Lower lobe of right lung (tissue), 2 donors: ENCODE measurements around the gene RRAD. TPM values are rescaled to one million over a fixed set of nuclear protein-coding genes. Genes with fewer than 3 reads are reported as not detected.

Source experiments
- ATAC-seq, 2 donors: fragments of 200-7000 bp; cut with Tn5 transposase; one replicate each; pipeline ENCODE4 v1.9.1; 2020 to 2022; ENCODE audit warnings: mild to moderate bottlenecking in 2 of 2, moderate library complexity in 2 of 2
- DNase-seq: peaks from one replicate; pipeline ENCODE4 v3.0.0-alpha.2; 2020
- H3K27ac ChIP-seq: fragments of 200-600 bp; one replicate; pipeline ENCODE4 v1.8.0; 2022
- H3K27me3 ChIP-seq: fragments of 200-600 bp; one replicate; pipeline ENCODE4 v1.8.0; 2022; ENCODE audit warnings: low read depth
- H3K36me3 ChIP-seq: fragments of 200-600 bp; one replicate; pipeline ENCODE4 v1.8.0; 2022; ENCODE audit warnings: mild to moderate bottlenecking
- H3K4me1 ChIP-seq: fragments of 200-600 bp; one replicate; pipeline ENCODE4 v1.8.0; 2022
- H3K4me3 ChIP-seq: fragments of 200-600 bp; one replicate; pipeline ENCODE4 v1.8.0; 2022; ENCODE audit warnings: mild to moderate bottlenecking
- H3K9me3 ChIP-seq: fragments of 200-600 bp; one replicate; pipeline ENCODE4 v1.8.0; 2022
- CTCF ChIP-seq: fragments of 200-600 bp; IDR thresholded peaks from one replicate; pipeline ENCODE4 v1.8.0; 2022; ENCODE audit warnings: antibody characterized with exemption, mild to moderate bottlenecking
- intact Hi-C: fragments of 100-400 bp; cut with DNase I; formaldehyde crosslinking; loops from one replicate; pipeline ENCODE4 v1.11.0; 2022
- total RNA-seq: library from RNA; stranded (reverse); fragmentation: NEBNext Ultra II Directional; extraction: Animal tissue kit (Norgen Biotek cat#: 25700); gene quantifications from one replicate; pipeline ENCODE4 v1.2.1, GENCODE V29; 2021
- donor health status: DM: no; HTN: yes; CAD: no; lungs with severe emphysema.

Gene RRAD
- total RNA-seq, 1 donor from 2014 or later = 11.8 TPM

- intact Hi-C loops = no loop called here
- Histone ChIP-seq H3K4me1 (peaks cover 38% of the 10 kb centered on the region), H3K36me3 (peaks cover 38% of the 10 kb centered on the region), H3K27ac (peak within 1 kb of the TSS; percentile 93), H3K27me3 (no peaks in the 10 kb centered on the region), H3K4me3 (peak within 1 kb of the TSS; percentile 98), H3K9me3 (no peaks in the 10 kb centered on the region)
- no peak for TF ChIP-seq CTCF
- ATAC-seq = peak; percentile 94 to 95
- peak; percentile 93 for DNase-seq
Observed at GRCh38 chr16:66934138-66934838, 9.0 kb upstream of the RRAD start, which contains the start of gene CIAO2B. Gene CIAO2B (minus strand): TSS chr16:66934402. CDS start chr16:66934364, 38 bp downstream.

GRCh38 chr16:66933776-66934137 is 8.4 kb upstream of the RRAD start:
- H3K4me3 ChIP-seq = peak overlapping the region; percentile 98
- DNase-seq (no peak), ATAC-seq (peak; percentile 3 to 23)
- intact Hi-C loops = no loop called here
- peaks cover 32% of the 10 kb centered on the region for H3K36me3 ChIP-seq
- TF ChIP-seq CTCF = no peak
- H3K9me3 ChIP-seq = no peaks in the 10 kb centered on the region
- H3K27me3 ChIP-seq = no peaks in the 10 kb centered on the region
- H3K4me1 ChIP-seq = peaks cover 38% of the 10 kb centered on the region
- H3K27ac ChIP-seq = peak overlapping the region; percentile 93

- intact Hi-C loops = no loop called here
- ATAC-seq (no peak), DNase-seq (no peak)
- no peak for TF ChIP-seq CTCF
- H3K36me3 ChIP-seq = peaks cover 16% of the 10 kb centered on the region
- H3K9me3 ChIP-seq = no peaks in the 10 kb centered on the region
- no peak overlapping the region for H3K4me3 ChIP-seq
- H3K27ac ChIP-seq = no peak overlapping the region
- H3K4me1 ChIP-seq = peaks cover 46% of the 10 kb centered on the region
- H3K27me3 ChIP-seq = no peaks in the 10 kb centered on the region
Observed at GRCh38 chr16:66932076-66932475, 6.7 kb upstream of the RRAD start.

- Histone ChIP-seq H3K4me3 (no peak overlapping the region), H3K4me1 (peaks cover 46% of the 10 kb centered on the region), H3K36me3 (peaks cover 16% of the 10 kb centered on the region), H3K9me3 (no peaks in the 10 kb centered on the region), H3K27ac (no peak overlapping the region), H3K27me3 (no peaks in the 10 kb centered on the region)
- ATAC-seq (no peak), DNase-seq (no peak)
- intact Hi-C loops = no loop called here
- TF ChIP-seq CTCF = no peak
Observed at GRCh38 chr16:66931665-66932064, 6.3 kb upstream of the RRAD start.

GRCh38 chr16:66930189-66930588 is 4.9 kb upstream of the RRAD start:
- no peak overlapping the region for H3K27ac ChIP-seq
- H3K27me3 ChIP-seq = no peaks in the 10 kb centered on the region
- intact Hi-C loops = no loop called here
- ATAC-seq (no peak), DNase-seq (no peak)
- H3K4me3 ChIP-seq = no peak overlapping the region
- peaks cover 16% of the 10 kb centered on the region for H3K36me3 ChIP-seq
- H3K4me1 ChIP-seq = peaks cover 46% of the 10 kb centered on the region
- no peak for TF ChIP-seq CTCF
- no peaks in the 10 kb centered on the region for H3K9me3 ChIP-seq
